Upper lobe of left lung (tissue), 4 donors: ENCODE measurements around the gene CAB39L.

ENCODE experiments used
- CTCF ChIP-seq, 6 experiments: fragments of 450-650 bp in 4 of 6; fragments of 200-600 bp in 2 of 6; sonication (generic) in 2 of 6; IDR thresholded peaks; one replicate each; pipeline ENCODE4 v1.5.1; 2016 to 2019; ENCODE audit warnings: antibody characterized with exemption in 6 of 6
- EP300 ChIP-seq, 4 donors: sonication (generic); formaldehyde crosslinking; IDR thresholded peaks; one replicate each; pipeline ENCODE4 v1.5.1; 2017; ENCODE audit warnings: antibody characterized with exemption in 4 of 4, control low read depth in 2 of 4

GRCh38 chr13:49373716-49374115, 70.1 kb downstream of the CAB39L start:
- TF ChIP-seq CTCF (IDR thresholded peaks at IDR 0.05) (no peak), EP300 (IDR thresholded peaks at IDR 0.05) (no peak)
